ENCODE results near the gene CCDC106. TPM values are rescaled to one million over a fixed set of nuclear protein-coding genes. Genes with fewer than 3 reads are reported as not detected.

The CCDC106 gene
- total and polyA plus RNA-seq, 2 of the 4 experiments (the other 2 are of a cell fraction): 2.3 to 13.6 TPM

DNA sequence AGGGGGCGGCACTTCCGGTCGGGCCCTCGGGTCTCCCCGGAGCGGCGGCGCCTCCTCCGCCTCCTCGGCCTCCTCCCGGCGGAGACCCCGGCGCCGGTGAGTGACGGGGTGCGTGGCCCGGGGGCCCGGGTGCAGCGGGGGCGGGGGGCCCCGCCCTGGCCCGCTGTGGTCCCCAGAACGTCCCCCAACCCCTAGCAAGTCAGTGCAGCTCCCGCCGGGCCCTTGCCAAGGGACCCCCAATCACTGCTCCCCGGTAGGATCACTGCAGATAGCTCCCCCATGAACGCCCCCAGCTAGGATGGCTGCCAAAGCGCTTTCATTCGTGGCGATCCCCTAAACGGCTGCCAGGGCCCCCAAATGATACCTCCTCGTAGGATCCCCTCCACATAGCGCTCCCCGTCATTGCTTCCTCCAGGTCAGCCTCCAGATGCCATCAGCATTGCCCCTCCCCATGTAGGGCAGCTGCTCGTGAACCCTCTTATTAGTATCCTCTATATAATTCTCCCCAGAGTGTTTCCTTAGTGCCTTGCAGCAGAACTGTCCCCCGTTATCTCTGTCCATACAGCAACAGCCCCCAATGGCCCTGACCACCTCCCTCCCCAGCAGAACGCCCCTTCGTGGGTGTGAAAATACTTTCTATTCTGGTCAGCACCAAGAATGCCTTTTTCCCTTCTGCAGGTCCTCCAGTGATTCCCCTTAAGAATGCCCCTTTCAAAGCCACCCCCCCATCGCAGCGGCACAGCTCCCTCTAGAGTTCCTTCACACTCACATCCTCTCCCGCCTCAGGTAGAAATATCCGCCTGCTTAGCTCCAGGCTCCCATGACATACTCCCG, 42.2 kb upstream of the CCDC106 start, which contains the start of gene ZNF865 (continued):
- TF ChIP-seq, protein P1, sequence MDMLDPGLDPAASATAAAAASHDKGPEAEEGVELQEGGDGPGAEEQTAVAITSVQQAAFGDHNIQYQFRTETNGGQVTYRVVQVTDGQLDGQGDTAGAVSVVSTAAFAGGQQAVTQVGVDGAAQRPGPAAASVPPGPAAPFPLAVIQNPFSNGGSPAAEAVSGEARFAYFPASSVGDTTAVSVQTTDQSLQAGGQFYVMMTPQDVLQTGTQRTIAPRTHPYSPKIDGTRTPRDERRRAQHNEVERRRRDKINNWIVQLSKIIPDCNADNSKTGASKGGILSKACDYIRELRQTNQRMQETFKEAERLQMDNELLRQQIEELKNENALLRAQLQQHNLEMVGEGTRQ (IDR thresholded peaks at IDR 0.05; ENCODE audit: low read depth, low read length): no peak
- TF ChIP-seq POLR2A (IDR thresholded peaks at IDR 0.05; ENCODE audit: low read depth, low read length): peak; percentile 55; the same call in 1 of the 2 replicates
- 0 out of 2 replicates have a peak, but pooled peaks have one; percentile 21 for TF ChIP-seq MXI1 (IDR thresholded peaks at IDR 0.05; ENCODE audit: borderline replicate concordance, low read depth, low read length)
- no peak for TF ChIP-seq MAFK (IDR thresholded peaks at IDR 0.05; ENCODE audit: low read depth, low read length)

Data from IMR-90 (cell line).